Measurements from ENCODE around the gene CLDN12.
"Not testable (repeated sequence)": the region's sequence is repeated elsewhere in the genome, so short reads cannot be mapped to it uniquely, and the experiment has no call there.

DNA sequence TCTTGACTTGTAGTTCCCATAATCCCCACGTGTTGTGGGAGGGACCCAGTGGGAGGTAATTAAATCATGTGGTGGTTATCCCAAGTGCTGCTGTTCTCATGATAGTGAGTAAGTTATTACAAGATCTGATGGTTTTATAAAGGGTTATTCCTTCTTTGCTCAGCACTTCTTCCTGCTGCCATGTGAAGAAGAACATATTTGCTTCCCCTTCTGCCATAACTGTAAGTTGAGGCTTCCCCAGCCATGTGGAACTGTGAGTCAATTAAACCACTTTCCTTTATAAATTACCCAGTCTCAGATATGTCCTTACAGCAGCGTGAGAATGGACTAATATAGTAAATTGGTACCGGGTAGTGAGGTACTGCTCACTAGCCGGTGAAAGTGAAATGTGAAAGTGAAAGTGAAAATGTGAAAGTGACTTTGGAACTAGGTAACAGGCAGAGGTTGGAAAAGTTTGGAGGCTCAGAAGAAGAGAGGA, 59.9 kb downstream of the CLDN12 start:
- TF ChIP-seq, protein P1, sequence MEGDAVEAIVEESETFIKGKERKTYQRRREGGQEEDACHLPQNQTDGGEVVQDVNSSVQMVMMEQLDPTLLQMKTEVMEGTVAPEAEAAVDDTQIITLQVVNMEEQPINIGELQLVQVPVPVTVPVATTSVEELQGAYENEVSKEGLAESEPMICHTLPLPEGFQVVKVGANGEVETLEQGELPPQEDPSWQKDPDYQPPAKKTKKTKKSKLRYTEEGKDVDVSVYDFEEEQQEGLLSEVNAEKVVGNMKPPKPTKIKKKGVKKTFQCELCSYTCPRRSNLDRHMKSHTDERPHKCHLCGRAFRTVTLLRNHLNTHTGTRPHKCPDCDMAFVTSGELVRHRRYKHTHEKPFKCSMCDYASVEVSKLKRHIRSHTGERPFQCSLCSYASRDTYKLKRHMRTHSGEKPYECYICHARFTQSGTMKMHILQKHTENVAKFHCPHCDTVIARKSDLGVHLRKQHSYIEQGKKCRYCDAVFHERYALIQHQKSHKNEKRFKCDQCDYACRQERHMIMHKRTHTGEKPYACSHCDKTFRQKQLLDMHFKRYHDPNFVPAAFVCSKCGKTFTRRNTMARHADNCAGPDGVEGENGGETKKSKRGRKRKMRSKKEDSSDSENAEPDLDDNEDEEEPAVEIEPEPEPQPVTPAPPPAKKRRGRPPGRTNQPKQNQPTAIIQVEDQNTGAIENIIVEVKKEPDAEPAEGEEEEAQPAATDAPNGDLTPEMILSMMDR (conservative IDR thresholded peaks at IDR 0.05 in 1 of 2, IDR thresholded peaks at IDR 0.05 in 1 of 2; ENCODE audit: extremely low read depth in 1 of 2, insufficient read depth in 1 of 2, low read depth in 1 of 2, low read length in 2 of 2) = not testable (repeated sequence)
- not testable (repeated sequence) for TF ChIP-seq EZH2 (IDR thresholded peaks at IDR 0.05; ENCODE audit: borderline replicate concordance, low read length)
